A673 (cell line): ENCODE measurements around the gene LRRC4C.

Experiments used
- CTCF ChIP-seq: fragments of 300-800, 200-600 bp; sonication (generic); conservative IDR thresholded peaks from 2 replicates; pipeline ENCODE4 v1.5.1; 2017; ENCODE audit warnings: low read depth, mild to moderate bottlenecking, antibody characterized with exemption, low read length, moderate library complexity, mixed read lengths
- EZH2 ChIP-seq: fragments of 200-600 bp; sonication (generic); IDR thresholded peaks from 2 replicates; pipeline ENCODE4 v1.6.1; 2017; ENCODE audit warnings: borderline replicate concordance, low read depth, mild to moderate bottlenecking, mixed read lengths, antibody characterized with exemption, low read length; ENCODE audit not compliant: poor library complexity, severe bottlenecking

GRCh38 chr11:40819230-40819629 is 640.2 kb downstream of the LRRC4C start:
- no peak for TF ChIP-seq CTCF
- no peak for TF ChIP-seq EZH2
